Measurements from ENCODE around the gene BCL7B.
"Not testable (repeated sequence)": the region's sequence is repeated elsewhere in the genome, so short reads cannot be mapped to it uniquely, and the experiment has no call there.

Gene BCL7B

DNA sequence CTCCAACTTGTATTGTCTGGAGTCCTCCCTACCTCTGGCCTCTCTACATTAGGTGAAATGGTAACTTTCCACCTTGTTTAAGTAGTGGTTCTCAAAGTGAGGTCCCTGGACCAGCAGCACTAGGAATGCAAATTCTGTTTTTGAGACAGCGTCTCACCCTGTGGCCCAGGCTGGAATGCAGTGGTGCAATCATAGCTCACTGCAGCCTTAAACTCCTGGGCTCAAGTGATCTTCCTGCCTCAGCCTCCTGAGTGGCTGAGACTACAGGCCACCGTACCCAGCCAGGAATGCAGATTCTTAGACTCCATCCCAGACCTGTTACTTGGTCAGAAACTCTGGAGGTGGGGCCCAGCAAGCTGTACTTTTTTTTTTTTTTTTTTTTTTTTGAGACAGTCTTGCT is 27.7 kb upstream of the BCL7B start:
- Histone ChIP-seq H2AFZ (ENCODE audit: low read depth, low read length) (no peak overlapping the region), H3K4me3 (ENCODE audit: low read length) (no peak overlapping the region), H3K9me3 (ENCODE audit: low read length) (no peaks in the 10 kb centered on the region), H3K36me3 (ENCODE audit: insufficient read depth, low read length) (no peaks in the 10 kb centered on the region), H3K27me3 (ENCODE audit: insufficient read depth, low read length) (no peaks in the 10 kb centered on the region), H3K4me1 (ENCODE audit: insufficient read depth, low read length) (no peaks in the 10 kb centered on the region)

- Histone ChIP-seq H3K9me3 (ENCODE audit: low read length) (no peaks in the 10 kb centered on the region), H3K4me1 (ENCODE audit: insufficient read depth, low read length) (peaks cover 4% of the 10 kb centered on the region), H3K27me3 (ENCODE audit: insufficient read depth, low read length) (no peaks in the 10 kb centered on the region), H3K4me3 (ENCODE audit: low read length) (no peak overlapping the region), H2AFZ (ENCODE audit: low read depth, low read length) (no peak overlapping the region), H3K36me3 (ENCODE audit: insufficient read depth, low read length) (no peaks in the 10 kb centered on the region)
Measured at GRCh38 chr7:73582664-73583202, 25.2 kb upstream of the BCL7B start.

DNA sequence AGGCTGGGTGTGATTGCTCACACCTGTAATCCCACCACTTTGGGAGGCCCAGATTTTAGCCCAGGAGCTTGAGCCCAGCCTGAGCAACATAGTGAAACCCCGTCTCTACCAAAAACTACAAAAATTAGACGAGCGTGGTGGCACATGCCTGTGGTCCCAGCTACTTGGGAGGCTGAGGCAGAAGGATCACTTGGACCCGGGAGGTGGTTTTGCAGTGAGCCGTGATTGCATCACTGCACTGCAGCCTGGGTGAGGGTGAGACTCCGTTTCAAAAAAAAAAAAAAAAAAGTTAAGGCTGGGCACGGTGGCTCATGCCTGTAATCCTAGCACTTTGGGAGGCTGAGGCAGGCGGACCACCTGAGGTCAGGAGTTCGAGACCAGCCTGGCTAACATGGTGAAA is 23.5 kb upstream of the BCL7B start:
- not testable (repeated sequence) for H3K36me3 ChIP-seq (ENCODE audit: insufficient read depth, low read length); H3K9me3 ChIP-seq (ENCODE audit: low read length); H2AFZ ChIP-seq (ENCODE audit: low read depth, low read length); H3K4me3 ChIP-seq (ENCODE audit: low read length); H3K27me3 ChIP-seq (ENCODE audit: insufficient read depth, low read length)
- peaks cover 11% of the 10 kb centered on the region for H3K4me1 ChIP-seq (ENCODE audit: insufficient read depth, low read length)

GRCh38 chr7:73578342-73579128 is 21.0 kb upstream of the BCL7B start, which contains the start of gene TBL2:
Gene TBL2, minus strand, starts transcription at chr7:73578579. Its CDS starts 30 bp downstream, at chr7:73578549.
- no peaks in the 10 kb centered on the region for H3K9me3 ChIP-seq (ENCODE audit: low read length)
- H3K4me1 ChIP-seq (ENCODE audit: insufficient read depth, low read length), result peaks cover 11% of the 10 kb centered on the region
- peak within 1 kb of the TSS; percentile 77 for H2AFZ ChIP-seq (ENCODE audit: low read depth, low read length)
- H3K27me3 ChIP-seq (ENCODE audit: insufficient read depth, low read length), result no peaks in the 10 kb centered on the region
- H3K36me3 ChIP-seq (ENCODE audit: insufficient read depth, low read length), result peaks cover 17% of the 10 kb centered on the region
- peak within 1 kb of the TSS; percentile 100 for H3K4me3 ChIP-seq (ENCODE audit: low read length)

GRCh38 chr7:73577627-73578341 is 20.3 kb upstream of the BCL7B start:
- Histone ChIP-seq H3K4me3 (ENCODE audit: low read length) (peak overlapping the region; percentile 100), H3K4me1 (ENCODE audit: insufficient read depth, low read length) (peaks cover 11% of the 10 kb centered on the region), H3K9me3 (ENCODE audit: low read length) (no peaks in the 10 kb centered on the region), H2AFZ (ENCODE audit: low read depth, low read length) (peak overlapping the region; percentile 77), H3K36me3 (ENCODE audit: insufficient read depth, low read length) (peaks cover 24% of the 10 kb centered on the region), H3K27me3 (ENCODE audit: insufficient read depth, low read length) (no peaks in the 10 kb centered on the region)

DNA sequence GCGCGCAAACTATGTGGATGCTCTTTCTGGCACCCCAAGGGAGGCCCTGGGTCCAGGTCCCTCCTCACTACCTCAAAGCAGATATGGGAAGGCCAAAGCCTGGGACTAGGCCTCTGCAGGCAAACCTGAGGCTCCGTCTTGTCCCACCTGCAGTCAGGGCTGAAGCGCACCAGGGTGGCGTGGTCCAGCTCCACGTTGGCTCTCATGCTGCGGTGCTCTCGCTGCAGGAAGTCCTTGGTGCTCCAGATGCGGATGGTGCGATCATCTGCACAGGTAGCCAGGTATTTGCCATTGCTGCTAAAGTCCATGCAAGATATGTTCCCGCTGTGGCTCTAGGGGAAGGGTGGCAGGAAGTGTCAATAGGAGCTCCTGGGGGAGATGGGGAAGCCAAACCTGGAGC is 16.3 kb upstream of the BCL7B start:
- Histone ChIP-seq H2AFZ (ENCODE audit: low read depth, low read length) (no peak overlapping the region), H3K27me3 (ENCODE audit: insufficient read depth, low read length) (no peaks in the 10 kb centered on the region), H3K4me3 (ENCODE audit: low read length) (no peak overlapping the region), H3K36me3 (ENCODE audit: insufficient read depth, low read length) (peaks cover 59% of the 10 kb centered on the region), H3K4me1 (ENCODE audit: insufficient read depth, low read length) (peaks cover 7% of the 10 kb centered on the region), H3K9me3 (ENCODE audit: low read length) (no peaks in the 10 kb centered on the region)

- Histone ChIP-seq H3K4me3 (ENCODE audit: low read length) (no peak overlapping the region), H3K9me3 (ENCODE audit: low read length) (no peaks in the 10 kb centered on the region), H3K36me3 (ENCODE audit: insufficient read depth, low read length) (peaks cover 59% of the 10 kb centered on the region), H2AFZ (ENCODE audit: low read depth, low read length) (no peak overlapping the region), H3K27me3 (ENCODE audit: insufficient read depth, low read length) (no peaks in the 10 kb centered on the region), H3K4me1 (ENCODE audit: insufficient read depth, low read length) (peaks cover 7% of the 10 kb centered on the region)
Measured at GRCh38 chr7:73573276-73573675, 15.8 kb upstream of the BCL7B start.

DNA sequence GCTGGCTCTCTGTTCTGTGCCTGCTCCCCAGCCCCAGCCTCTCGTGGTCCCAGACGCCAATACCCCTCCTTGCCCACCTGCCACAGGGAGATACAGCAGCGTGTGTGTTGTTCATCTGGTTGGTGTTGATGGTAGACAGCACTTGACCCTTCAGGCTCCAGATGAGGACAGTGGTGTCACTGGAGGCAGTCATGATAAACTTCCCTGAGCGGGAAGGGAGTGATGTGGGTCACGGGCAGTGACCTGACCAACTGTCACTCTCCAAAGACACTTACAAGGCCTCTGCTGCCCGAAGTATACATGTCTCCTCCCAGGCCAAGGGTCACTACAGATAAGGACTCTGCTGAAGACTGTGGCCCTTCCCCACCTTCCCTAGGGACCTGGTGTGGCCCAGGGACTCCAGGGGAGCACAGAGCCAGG is 15.3 kb upstream of the BCL7B start:
- no peak overlapping the region for H3K4me3 ChIP-seq (ENCODE audit: low read length)
- H2AFZ ChIP-seq (ENCODE audit: low read depth, low read length), result no peak overlapping the region
- peaks cover 7% of the 10 kb centered on the region for H3K4me1 ChIP-seq (ENCODE audit: insufficient read depth, low read length)
- H3K36me3 ChIP-seq (ENCODE audit: insufficient read depth, low read length), result peaks cover 59% of the 10 kb centered on the region
- no peaks in the 10 kb centered on the region for H3K27me3 ChIP-seq (ENCODE audit: insufficient read depth, low read length)
- H3K9me3 ChIP-seq (ENCODE audit: low read length), result no peaks in the 10 kb centered on the region

DNA sequence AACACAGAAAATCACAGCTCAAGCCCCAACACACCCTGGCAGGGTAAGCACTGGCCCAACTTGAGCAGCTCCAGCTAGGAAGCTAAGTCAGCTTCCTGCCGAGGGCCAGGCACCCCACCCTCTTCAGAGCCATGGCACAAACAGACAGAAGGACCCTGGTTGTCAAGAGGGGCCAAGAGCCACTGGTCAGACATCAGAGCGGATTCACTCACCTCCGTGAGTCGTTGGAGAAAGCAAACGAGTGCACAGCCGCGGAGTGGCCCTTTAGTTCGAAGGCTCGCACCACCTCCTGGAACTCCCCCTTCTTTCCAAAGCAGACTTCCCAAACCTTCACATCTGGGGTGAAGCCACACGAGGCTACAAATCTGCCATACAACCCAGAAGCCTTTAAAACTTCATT is 13.5 kb upstream of the BCL7B start:
- Histone ChIP-seq H3K36me3 (ENCODE audit: insufficient read depth, low read length) (peaks cover 56% of the 10 kb centered on the region), H3K4me1 (ENCODE audit: insufficient read depth, low read length) (no peaks in the 10 kb centered on the region), H3K9me3 (ENCODE audit: low read length) (no peaks in the 10 kb centered on the region), H3K4me3 (ENCODE audit: low read length) (no peak overlapping the region), H3K27me3 (ENCODE audit: insufficient read depth, low read length) (no peaks in the 10 kb centered on the region), H2AFZ (ENCODE audit: low read depth, low read length) (no peak overlapping the region)

DNA sequence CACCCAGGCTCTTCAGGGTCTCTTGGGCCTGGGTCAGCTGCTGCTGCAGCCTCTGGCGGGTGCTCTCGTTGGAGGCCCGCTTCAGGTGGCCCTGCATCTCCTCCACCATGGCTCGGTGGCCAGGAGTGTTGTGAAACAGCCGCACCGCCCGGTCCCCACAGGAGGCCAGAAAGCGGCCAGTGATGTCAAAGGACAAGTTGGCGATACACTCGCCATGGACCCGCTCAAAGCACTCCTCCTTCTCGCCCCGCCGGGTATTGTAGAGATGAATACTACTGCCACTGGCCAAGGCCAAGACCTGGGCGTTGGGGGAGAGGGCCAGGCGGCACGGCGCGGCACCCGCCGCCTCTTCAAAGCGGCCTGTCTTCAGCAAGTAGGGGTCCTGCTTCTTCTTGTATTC is 13.0 kb upstream of the BCL7B start:
- Histone ChIP-seq H3K36me3 (ENCODE audit: insufficient read depth, low read length) (peaks cover 56% of the 10 kb centered on the region), H3K27me3 (ENCODE audit: insufficient read depth, low read length) (no peaks in the 10 kb centered on the region), H2AFZ (ENCODE audit: low read depth, low read length) (no peak overlapping the region), H3K4me3 (ENCODE audit: low read length) (no peak overlapping the region), H3K9me3 (ENCODE audit: low read length) (no peaks in the 10 kb centered on the region), H3K4me1 (ENCODE audit: insufficient read depth, low read length) (no peaks in the 10 kb centered on the region)

- Histone ChIP-seq H3K36me3 (ENCODE audit: insufficient read depth, low read length) (peaks cover 48% of the 10 kb centered on the region), H3K4me1 (ENCODE audit: insufficient read depth, low read length) (no peaks in the 10 kb centered on the region), H3K9me3 (ENCODE audit: low read length) (no peaks in the 10 kb centered on the region), H2AFZ (ENCODE audit: low read depth, low read length) (no peak overlapping the region), H3K4me3 (ENCODE audit: low read length) (no peak overlapping the region), H3K27me3 (ENCODE audit: insufficient read depth, low read length) (no peaks in the 10 kb centered on the region)
Measured at GRCh38 chr7:73569042-73569608, 11.6 kb upstream of the BCL7B start.

- no peaks in the 10 kb centered on the region for H3K4me1 ChIP-seq (ENCODE audit: insufficient read depth, low read length)
- no peaks in the 10 kb centered on the region for H3K9me3 ChIP-seq (ENCODE audit: low read length)
- no peak overlapping the region for H3K4me3 ChIP-seq (ENCODE audit: low read length)
- H3K36me3 ChIP-seq (ENCODE audit: insufficient read depth, low read length), result peaks cover 37% of the 10 kb centered on the region
- H2AFZ ChIP-seq (ENCODE audit: low read depth, low read length), result no peak overlapping the region
- no peaks in the 10 kb centered on the region for H3K27me3 ChIP-seq (ENCODE audit: insufficient read depth, low read length)
Measured at GRCh38 chr7:73567846-73568685, 10.6 kb upstream of the BCL7B start.
